Islet of Langerhans (tissue), 1 donor: ENCODE results near the gene TNFRSF19.

Experiments
- FAIRE-seq: peaks from one replicate; lab custom pipeline; 2011; peaks lifted over from hg19 to GRCh38; lab: Jason Lieb, UNC

Gene TNFRSF19

GRCh38 chr13:23722726-23723453 is 152.7 kb downstream of the TNFRSF19 start:
- no peak for FAIRE-seq

GRCh38 chr13:23723471-23723870 is 153.3 kb downstream of the TNFRSF19 start:
- no peak for FAIRE-seq

GRCh38 chr13:23724196-23724970 is 154.2 kb downstream of the TNFRSF19 start:
- no peak for FAIRE-seq
